Measurements from ENCODE around the gene WSCD1. TPM values are rescaled to one million over a fixed set of nuclear protein-coding genes. Genes with fewer than 3 reads are reported as not detected.

The WSCD1 gene
- total RNA-seq, 1 experiment from 2014 or later = 0.45 TPM

- CTCF ChIA-PET = no interaction called here
- no peaks in the 10 kb centered on the region for H3K4me1 Mint-ChIP-seq (ENCODE audit: low read depth, unreplicated experiment)
- no TSS peak for BruUV-seq (replicated peaks)
- no peak for DNase-seq
- no peaks in the 10 kb centered on the region for H3K9me3 Mint-ChIP-seq (ENCODE audit: low read depth, unreplicated experiment)
- H3K36me3 Mint-ChIP-seq (ENCODE audit: insufficient read depth, unreplicated experiment) = no peaks in the 10 kb centered on the region
- TF ChIP-seq CTCF (IDR thresholded peaks at IDR 0.05; ENCODE audit: unreplicated experiment) = no peak
- intact Hi-C loops (cut with micrococcal nuclease; ENCODE audit: unreplicated experiment) = no loop called here
- H3K27me3 Mint-ChIP-seq (ENCODE audit: unreplicated experiment) = peaks cover 92% of the 10 kb centered on the region
- no peak overlapping the region for H3K27ac Mint-ChIP-seq (ENCODE audit: unreplicated experiment)
- no peak overlapping the region for H3K4me3 Mint-ChIP-seq (ENCODE audit: low read depth, unreplicated experiment)
Measured at GRCh38 chr17:6168296-6168695, 98.1 kb downstream of the WSCD1 start.

- TF ChIP-seq CTCF (IDR thresholded peaks at IDR 0.05; ENCODE audit: unreplicated experiment) = no peak
Measured at GRCh38 chr17:6170349-6170748, 100.2 kb downstream of the WSCD1 start.

GRCh38 chr17:6172642-6173330, 102.6 kb downstream of the WSCD1 start:
- Mint-ChIP-seq H3K4me3 (ENCODE audit: low read depth, unreplicated experiment) (no peak overlapping the region), H3K9me3 (ENCODE audit: low read depth, unreplicated experiment) (no peaks in the 10 kb centered on the region), H3K27ac (ENCODE audit: unreplicated experiment) (no peak overlapping the region), H3K36me3 (ENCODE audit: insufficient read depth, unreplicated experiment) (no peaks in the 10 kb centered on the region), H3K27me3 (ENCODE audit: unreplicated experiment) (peaks cover 96% of the 10 kb centered on the region), H3K4me1 (ENCODE audit: low read depth, unreplicated experiment) (no peaks in the 10 kb centered on the region)
- BruUV-seq (replicated peaks) = no TSS peak
- DNase-seq = no peak
- CTCF ChIA-PET = no interaction called here
- intact Hi-C loops (cut with micrococcal nuclease; ENCODE audit: unreplicated experiment) = no loop called here
- no peak for TF ChIP-seq CTCF (IDR thresholded peaks at IDR 0.05; ENCODE audit: unreplicated experiment)

More at GRCh38 chr17:6170349-6170748, 100.2 kb downstream of the WSCD1 start:
- H3K9me3 Mint-ChIP-seq (ENCODE audit: low read depth, unreplicated experiment) = no peaks in the 10 kb centered on the region
- H3K4me3 Mint-ChIP-seq (ENCODE audit: low read depth, unreplicated experiment) = no peak overlapping the region
- no peaks in the 10 kb centered on the region for H3K36me3 Mint-ChIP-seq (ENCODE audit: insufficient read depth, unreplicated experiment)
- no peak for DNase-seq
- no peaks in the 10 kb centered on the region for H3K4me1 Mint-ChIP-seq (ENCODE audit: low read depth, unreplicated experiment)
- no peak overlapping the region for H3K27ac Mint-ChIP-seq (ENCODE audit: unreplicated experiment)
- BruUV-seq (replicated peaks) = no TSS peak
- CTCF ChIA-PET = no interaction called here
- H3K27me3 Mint-ChIP-seq (ENCODE audit: unreplicated experiment) = peaks cover 92% of the 10 kb centered on the region
- intact Hi-C loops (cut with micrococcal nuclease; ENCODE audit: unreplicated experiment) = no loop called here

GRCh38 chr17:6173653-6174052, 103.5 kb downstream of the WSCD1 start:
- CTCF ChIA-PET = no interaction called here
- Mint-ChIP-seq H3K4me1 (ENCODE audit: low read depth, unreplicated experiment) (no peaks in the 10 kb centered on the region), H3K36me3 (ENCODE audit: insufficient read depth, unreplicated experiment) (no peaks in the 10 kb centered on the region), H3K27me3 (ENCODE audit: unreplicated experiment) (peaks cover 95% of the 10 kb centered on the region), H3K9me3 (ENCODE audit: low read depth, unreplicated experiment) (no peaks in the 10 kb centered on the region), H3K27ac (ENCODE audit: unreplicated experiment) (no peak overlapping the region), H3K4me3 (ENCODE audit: low read depth, unreplicated experiment) (no peak overlapping the region)
- no peak for TF ChIP-seq CTCF (IDR thresholded peaks at IDR 0.05; ENCODE audit: unreplicated experiment)
- intact Hi-C loops (cut with micrococcal nuclease; ENCODE audit: unreplicated experiment) = no loop called here
- no TSS peak for BruUV-seq (replicated peaks)
- no peak for DNase-seq

All from Calu3 (cell line).